Stimulated activated CD4-positive, alpha-beta T cell treated with anti-CD3 and anti-CD28 coated beads, Interleukin-2, amount 100 ng/mL, for 4 hours (primary cell): ENCODE measurements around the gene FRMPD2.

ENCODE experiments used
- DNase-seq: peaks from one replicate; pipeline ENCODE4 v3.0.0-alpha.2; 2020; ENCODE audit warnings: low read depth

FRMPD2 gene, protein sequence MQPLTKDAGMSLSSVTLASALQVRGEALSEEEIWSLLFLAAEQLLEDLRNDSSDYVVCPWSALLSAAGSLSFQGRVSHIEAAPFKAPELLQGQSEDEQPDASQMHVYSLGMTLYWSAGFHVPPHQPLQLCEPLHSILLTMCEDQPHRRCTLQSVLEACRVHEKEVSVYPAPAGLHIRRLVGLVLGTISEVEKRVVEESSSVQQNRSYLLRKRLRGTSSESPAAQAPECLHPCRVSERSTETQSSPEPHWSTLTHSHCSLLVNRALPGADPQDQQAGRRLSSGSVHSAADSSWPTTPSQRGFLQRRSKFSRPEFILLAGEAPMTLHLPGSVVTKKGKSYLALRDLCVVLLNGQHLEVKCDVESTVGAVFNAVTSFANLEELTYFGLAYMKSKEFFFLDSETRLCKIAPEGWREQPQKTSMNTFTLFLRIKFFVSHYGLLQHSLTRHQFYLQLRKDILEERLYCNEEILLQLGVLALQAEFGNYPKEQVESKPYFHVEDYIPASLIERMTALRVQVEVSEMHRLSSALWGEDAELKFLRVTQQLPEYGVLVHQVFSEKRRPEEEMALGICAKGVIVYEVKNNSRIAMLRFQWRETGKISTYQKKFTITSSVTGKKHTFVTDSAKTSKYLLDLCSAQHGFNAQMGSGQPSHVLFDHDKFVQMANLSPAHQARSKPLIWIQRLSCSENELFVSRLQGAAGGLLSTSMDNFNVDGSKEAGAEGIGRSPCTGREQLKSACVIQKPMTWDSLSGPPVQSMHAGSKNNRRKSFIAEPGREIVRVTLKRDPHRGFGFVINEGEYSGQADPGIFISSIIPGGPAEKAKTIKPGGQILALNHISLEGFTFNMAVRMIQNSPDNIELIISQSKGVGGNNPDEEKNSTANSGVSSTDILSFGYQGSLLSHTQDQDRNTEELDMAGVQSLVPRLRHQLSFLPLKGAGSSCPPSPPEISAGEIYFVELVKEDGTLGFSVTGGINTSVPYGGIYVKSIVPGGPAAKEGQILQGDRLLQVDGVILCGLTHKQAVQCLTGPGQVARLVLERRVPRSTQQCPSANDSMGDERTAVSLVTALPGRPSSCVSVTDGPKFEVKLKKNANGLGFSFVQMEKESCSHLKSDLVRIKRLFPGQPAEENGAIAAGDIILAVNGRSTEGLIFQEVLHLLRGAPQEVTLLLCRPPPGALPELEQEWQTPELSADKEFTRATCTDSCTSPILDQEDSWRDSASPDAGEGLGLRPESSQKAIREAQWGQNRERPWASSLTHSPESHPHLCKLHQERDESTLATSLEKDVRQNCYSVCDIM (N-terminal part only)

DNA sequence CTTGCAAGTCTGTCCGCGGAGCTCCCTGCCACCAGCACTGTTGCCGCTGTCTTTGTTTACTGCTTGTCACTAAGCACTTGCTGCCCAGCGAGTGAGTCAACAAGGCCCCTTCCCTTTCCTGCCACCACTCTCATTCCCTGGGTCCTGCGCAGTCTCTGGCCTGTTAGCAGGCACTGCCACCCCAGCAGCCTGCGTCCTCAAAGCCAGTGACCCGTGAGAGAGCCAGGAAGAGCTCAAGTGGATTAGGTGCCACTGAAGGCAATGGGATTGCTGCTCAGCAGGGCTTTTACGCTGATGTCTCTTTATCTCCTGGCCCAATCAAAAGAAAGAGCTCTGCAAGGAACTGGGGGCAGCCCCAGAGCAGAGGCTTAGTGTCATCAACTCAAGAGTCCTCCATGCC lies at the start of gene FRMPD2:
Gene FRMPD2, minus strand, starts transcription at position 61 of the 400 bp plus-strand sequence. CDS start 129 bp downstream, outside the sequence.
- no peak for DNase-seq

GRCh38 chr10:48322017-48322416 lies 47.5 kb upstream of the FRMPD2 start:
- no peak for DNase-seq

DNA sequence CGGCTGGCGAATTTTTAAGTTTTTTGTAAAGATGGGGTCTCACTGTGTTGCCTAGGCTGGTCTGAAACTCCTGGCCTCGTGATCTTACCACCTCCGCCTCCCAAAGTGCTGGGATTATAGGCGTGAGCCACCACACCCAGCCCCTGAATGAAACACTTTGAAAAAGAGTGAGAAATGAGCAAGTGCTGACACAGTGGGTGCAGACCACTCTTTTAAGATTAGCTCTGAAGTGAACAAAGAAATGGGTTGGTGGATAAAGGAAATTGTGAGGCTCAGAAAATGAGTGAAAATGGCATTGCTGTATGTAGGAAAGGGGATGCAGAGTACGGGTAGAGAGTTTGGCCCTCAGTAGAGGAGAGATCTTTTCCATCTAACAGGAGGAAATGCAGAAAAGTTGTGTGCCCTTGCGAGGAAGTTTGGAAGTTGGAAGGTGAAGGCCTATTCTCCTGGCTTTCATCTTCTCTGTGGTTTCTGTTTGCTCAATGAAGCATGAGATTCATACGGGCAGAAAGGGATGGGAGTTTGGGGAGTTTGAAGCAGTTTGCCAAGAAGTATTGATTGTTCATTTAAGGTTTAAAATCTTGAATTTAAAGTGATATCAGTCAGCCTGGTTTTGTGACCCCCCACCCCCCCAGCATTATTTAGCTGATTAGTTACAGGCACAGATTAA lies 43.0 kb upstream of the FRMPD2 start:
- DNase-seq: no peak

DNA sequence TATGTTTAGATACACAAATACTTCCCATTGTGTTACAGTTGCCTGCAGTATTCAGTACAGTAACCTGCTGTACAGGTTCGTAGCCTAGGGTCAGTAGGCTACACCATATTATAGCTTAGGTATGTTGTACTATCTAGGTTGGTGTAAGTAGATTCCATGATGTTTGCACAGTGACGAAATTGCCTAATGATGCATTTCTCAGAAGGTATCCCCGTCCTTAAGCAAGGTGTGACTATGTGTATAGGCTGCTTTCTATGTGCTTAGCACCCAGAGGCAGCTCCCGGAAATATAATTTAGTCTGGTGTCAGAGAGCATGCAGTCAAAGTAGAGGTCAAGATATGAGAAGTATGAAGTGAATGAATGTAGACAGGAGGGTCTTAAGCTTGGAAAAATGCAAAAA lies 41.7 kb upstream of the FRMPD2 start:
- no peak for DNase-seq

DNA sequence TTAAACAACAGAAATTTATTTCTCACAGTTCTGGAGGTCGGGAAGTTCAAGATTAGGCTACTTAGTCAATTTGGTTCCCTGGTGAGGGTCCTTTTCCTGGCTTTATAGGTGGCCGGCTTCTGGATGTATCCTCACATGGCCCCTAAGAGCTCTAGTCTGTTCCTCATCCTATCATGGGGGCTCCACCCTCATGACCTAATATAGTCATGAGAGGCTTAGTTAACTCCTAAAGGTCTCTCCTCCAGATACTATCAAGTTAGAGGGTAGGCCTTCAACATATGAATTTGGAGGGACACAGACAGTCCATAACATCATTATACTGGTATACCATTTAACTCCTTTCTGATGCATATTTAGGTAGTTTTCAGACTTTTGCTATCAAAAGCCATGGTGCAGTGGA lies 39.6 kb upstream of the FRMPD2 start:
- no peak for DNase-seq

DNA sequence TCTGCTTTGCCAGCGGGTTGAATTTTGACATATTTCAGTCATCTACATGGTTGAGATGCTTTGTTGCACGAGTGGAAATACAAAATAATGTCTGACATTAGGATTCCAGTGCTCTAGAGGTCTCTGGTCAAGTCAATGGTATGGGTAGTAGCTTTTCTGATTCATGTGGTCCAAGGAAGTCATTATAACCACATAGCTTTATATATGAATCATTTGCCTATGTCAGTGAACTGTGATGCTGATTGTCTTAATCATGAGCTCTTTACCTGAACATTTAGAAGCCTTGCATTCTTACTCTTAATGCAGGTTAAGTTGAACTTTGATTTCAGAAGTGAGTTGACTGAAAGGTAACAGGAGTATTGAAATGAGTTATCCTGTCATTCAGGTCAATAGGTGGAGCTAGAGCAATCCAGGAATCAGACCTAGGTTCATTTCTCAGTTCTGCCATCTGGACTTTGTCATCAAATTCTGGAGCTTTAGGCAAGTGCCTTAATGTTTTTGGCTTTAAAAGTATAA lies 35.3 kb upstream of the FRMPD2 start:
- DNase-seq: no peak

GRCh38 chr10:48307711-48308018 lies 33.2 kb upstream of the FRMPD2 start:
- no peak for DNase-seq

DNA sequence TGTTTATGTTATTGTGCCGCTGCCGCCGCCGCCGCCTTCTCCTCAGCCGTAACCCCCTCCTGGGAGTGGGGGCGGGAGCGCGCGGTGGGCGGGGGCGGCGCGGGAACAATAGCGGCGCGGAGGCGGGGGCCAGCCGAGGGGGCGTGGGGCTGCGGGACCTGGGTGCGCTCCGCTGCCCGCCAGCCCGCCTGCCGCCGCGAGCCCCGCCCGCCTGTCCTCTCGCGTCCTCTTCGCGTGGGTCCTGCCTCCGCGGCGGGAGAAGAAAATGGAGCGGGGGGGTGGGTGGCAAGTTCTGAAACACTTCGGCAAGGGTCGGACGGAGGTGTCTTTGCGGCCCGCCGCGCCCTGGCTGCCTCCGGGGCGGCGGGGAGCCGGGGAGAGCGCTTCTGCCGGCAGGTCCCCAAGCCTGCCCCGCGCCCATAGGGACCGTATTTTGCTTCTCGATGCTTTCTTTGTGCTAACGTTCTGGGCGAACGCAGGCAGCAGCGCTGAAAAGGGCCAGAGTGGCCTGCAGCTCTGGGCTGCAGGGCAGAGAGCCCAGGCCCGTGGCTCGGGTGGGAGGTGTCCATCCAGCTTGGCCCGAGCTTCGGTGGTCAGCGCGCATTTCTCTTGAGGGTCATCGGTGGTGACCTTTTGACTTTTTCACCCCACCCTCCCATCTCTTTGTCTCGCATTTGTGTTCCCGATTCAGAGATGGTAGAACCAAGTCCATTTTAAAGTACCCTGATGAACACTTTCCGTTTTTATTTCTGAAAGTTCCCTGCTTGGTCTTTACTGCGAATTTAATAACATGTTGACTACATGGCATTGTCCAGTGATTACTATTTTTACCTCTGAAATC lies 32.6 kb upstream of the FRMPD2 start:
- DNase-seq: peak; percentile 67

GRCh38 chr10:48306265-48306869 lies 31.9 kb upstream of the FRMPD2 start, which contains the start of gene MAPK8:
Gene MAPK8, plus strand, starts transcription at chr10:48306677. Its CDS starts 94,984 bp downstream, at chr10:48401661.
- DNase-seq: peak; percentile 92

DNA sequence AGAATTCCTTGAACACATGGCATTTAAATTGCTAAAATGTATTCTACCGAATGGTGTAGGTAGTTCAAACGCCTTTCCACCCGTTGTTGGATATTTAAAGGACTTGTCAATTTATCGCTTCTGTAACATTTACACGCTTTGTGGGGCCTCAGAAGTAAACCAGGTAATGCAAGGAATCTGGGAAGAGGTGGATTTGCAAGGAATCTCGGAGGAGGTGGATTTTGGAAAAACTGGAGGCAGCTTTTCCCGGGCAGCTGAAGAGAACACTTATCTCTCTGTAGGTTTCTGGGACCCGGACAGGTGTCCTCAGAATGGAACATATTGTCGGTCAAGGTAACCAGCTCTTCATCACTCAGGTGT lies 31.4 kb upstream of the FRMPD2 start:
- no peak for DNase-seq

- DNase-seq: no peak
These were observed 28.3 kb upstream of the FRMPD2 start for GRCh38 chr10:48302515-48303476.

- DNase-seq: no peak
These were observed 26.1 kb upstream of the FRMPD2 start for GRCh38 chr10:48300556-48300955.

- DNase-seq: no peak
These were observed 25.2 kb upstream of the FRMPD2 start for GRCh38 chr10:48299692-48300091.

GRCh38 chr10:48299066-48299465 lies 24.6 kb upstream of the FRMPD2 start:
- no peak for DNase-seq

DNA sequence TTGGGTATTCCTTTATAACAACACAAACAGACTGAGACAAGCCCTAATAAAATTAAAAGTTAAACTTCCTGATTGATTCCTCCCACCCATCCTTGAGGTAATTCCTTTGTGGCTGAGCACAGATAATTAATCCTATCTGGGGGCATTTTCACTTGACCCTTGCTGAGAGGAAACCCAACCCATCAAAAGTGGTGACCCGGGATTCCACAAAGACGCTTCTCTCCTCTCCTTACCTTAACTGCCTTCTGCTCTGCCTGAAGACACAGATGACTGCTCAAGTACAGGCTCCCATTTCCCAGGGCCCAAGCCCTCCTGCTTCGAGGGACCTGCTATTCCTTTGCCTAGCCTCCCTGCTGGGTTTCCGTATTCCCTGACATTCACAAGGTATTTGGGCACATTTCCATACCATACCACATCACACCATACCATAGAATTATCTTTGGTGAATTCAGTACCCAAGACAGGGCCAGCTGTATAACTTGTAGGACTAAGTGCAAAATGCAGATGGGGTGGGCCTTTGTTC lies 22.1 kb upstream of the FRMPD2 start:
- no peak for DNase-seq

DNA sequence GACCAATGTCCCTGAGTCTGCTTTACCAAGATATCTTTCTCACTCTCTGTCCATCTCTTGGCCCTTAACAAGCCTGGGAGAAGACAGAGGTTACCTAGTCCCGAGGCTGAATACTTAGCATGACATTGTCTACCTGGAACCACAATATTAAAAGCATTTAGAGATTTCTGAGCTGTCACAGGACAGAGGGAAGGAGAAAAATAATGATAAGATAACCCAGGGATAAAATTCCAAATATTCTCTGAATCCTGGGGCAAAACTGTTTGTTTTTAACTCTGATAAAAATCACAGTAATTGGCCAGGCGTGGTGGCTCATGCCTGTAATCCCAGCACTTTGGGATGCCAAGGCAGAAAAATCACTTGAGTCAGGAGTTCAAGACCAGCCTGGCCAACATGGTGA lies 19.9 kb upstream of the FRMPD2 start:
- DNase-seq: no peak

DNA sequence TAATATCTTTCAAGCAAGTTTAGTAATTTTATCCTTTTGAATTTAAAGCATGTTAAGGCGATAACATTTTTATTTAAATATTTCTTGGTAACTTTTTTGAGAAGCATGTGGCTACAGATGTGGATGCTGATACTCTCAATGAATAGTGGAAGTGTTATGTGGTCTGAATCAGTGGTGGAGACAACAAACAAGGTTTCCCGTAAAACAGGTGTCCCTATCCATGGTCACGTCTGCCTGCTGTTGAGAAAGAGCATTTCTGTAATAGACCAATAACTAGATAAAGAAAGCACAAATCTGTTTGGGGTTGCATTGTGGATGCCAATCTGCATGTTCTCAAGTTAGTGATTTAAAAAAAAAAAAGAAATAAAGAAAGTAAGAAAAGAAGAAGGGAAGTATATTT lies 18.1 kb upstream of the FRMPD2 start:
- DNase-seq: no peak

GRCh38 chr10:48291190-48291589 lies 16.7 kb upstream of the FRMPD2 start:
- no peak for DNase-seq

- no peak for DNase-seq
These were observed 15.8 kb upstream of the FRMPD2 start for GRCh38 chr10:48290286-48290685.
